HUES6 (cell line): Measurements from ENCODE around the gene MID1.
A peak's percentile ranks its signal among the peaks of the same experiment; 100 is the strongest.
"Not testable (repeated sequence)": the region's sequence is repeated elsewhere in the genome, so short reads cannot be mapped to it uniquely, and the experiment has no call there.

ENCODE experiments used
- H3K27ac ChIP-seq: 2 replicates; pipeline ENCODE4 v1.7.0; 2013; ENCODE audit warnings: low read depth, mild to moderate bottlenecking, low read length, inconsistent platforms
- H3K27me3 ChIP-seq: 2 replicates; pipeline ENCODE4 v1.6.1; 2013; ENCODE audit warnings: low read length; ENCODE audit not compliant: control insufficient read depth, insufficient read depth
- H3K36me3 ChIP-seq: 2 replicates; pipeline ENCODE4 v1.6.1; 2013; ENCODE audit warnings: low read length; ENCODE audit not compliant: control insufficient read depth, insufficient read depth
- H3K4me1 ChIP-seq: 2 replicates; pipeline ENCODE4 v1.6.1; 2013; ENCODE audit warnings: low read length; ENCODE audit not compliant: control insufficient read depth, insufficient read depth
- H3K4me3 ChIP-seq: 2 replicates; pipeline ENCODE4 v1.5.1; 2013; ENCODE audit warnings: low read depth, low read length
- H3K9ac ChIP-seq: one replicate; pipeline ENCODE4 v1.6.1; 2013; ENCODE audit warnings: mild to moderate bottlenecking, low read length
- H3K9me3 ChIP-seq: 2 replicates; pipeline ENCODE4 v1.6.1; 2013; ENCODE audit warnings: low read depth, low read length; ENCODE audit not compliant: control insufficient read depth, insufficient read depth

The MID1 gene

GRCh38 chrX:10597871-10598270 is 22.5 kb downstream of the MID1 start:
- Histone ChIP-seq H3K9me3 (no peaks in the 10 kb centered on the region), H3K36me3 (no peaks in the 10 kb centered on the region), H3K9ac (no peak overlapping the region), H3K4me3 (no peak overlapping the region), H3K4me1 (peaks cover 41% of the 10 kb centered on the region), H3K27me3 (no peaks in the 10 kb centered on the region), H3K27ac (no peak overlapping the region)

GRCh38 chrX:10591363-10592335 is 28.7 kb downstream of the MID1 start:
- Histone ChIP-seq H3K9me3 (no peaks in the 10 kb centered on the region), H3K4me1 (peaks cover 39% of the 10 kb centered on the region), H3K27ac (peak overlapping the region; percentile 82; the same call in 1 of the 2 replicates), H3K9ac (no peak overlapping the region), H3K27me3 (no peaks in the 10 kb centered on the region), H3K4me3 (no peak overlapping the region), H3K36me3 (no peaks in the 10 kb centered on the region)

GRCh38 chrX:10589787-10590186 is 30.6 kb downstream of the MID1 start:
- H3K27me3 ChIP-seq = not testable (repeated sequence)

GRCh38 chrX:10589098-10589497 is 31.3 kb downstream of the MID1 start:
- peaks cover 39% of the 10 kb centered on the region for H3K4me1 ChIP-seq
- peak overlapping the region; percentile 75 for H3K9ac ChIP-seq
- H3K9me3 ChIP-seq = peaks cover 7% of the 10 kb centered on the region; the same call in 1 of the 2 replicates
- peak overlapping the region; percentile 33; the same call in 1 of the 2 replicates for H3K4me3 ChIP-seq
- peak overlapping the region; percentile 63; the same call in 1 of the 2 replicates for H3K27ac ChIP-seq
- H3K27me3 ChIP-seq = no peaks in the 10 kb centered on the region
- H3K36me3 ChIP-seq = peaks cover 8% of the 10 kb centered on the region; the same call in 1 of the 2 replicates

More at GRCh38 chrX:10589787-10590186, 30.6 kb downstream of the MID1 start:
- Histone ChIP-seq H3K27ac (peak overlapping the region; percentile 63; the same call in 1 of the 2 replicates), H3K4me1 (peaks cover 39% of the 10 kb centered on the region), H3K9ac (peak overlapping the region; percentile 75)
- H3K9me3 ChIP-seq, H3K4me3 ChIP-seq, H3K36me3 ChIP-seq: not testable (repeated sequence)

- H3K4me1 ChIP-seq = peaks cover 26% of the 10 kb centered on the region
- not testable (repeated sequence) for H3K9me3 ChIP-seq, H3K9ac ChIP-seq, H3K27ac ChIP-seq, H3K4me3 ChIP-seq, H3K27me3 ChIP-seq
- peaks cover 13% of the 10 kb centered on the region; the same call in 1 of the 2 replicates for H3K36me3 ChIP-seq
Observed at GRCh38 chrX:10584882-10585281, 35.5 kb downstream of the MID1 start.

- Histone ChIP-seq H3K4me1 (peaks cover 31% of the 10 kb centered on the region), H3K27ac (no peak overlapping the region), H3K36me3 (peaks cover 13% of the 10 kb centered on the region; the same call in 1 of the 2 replicates), H3K27me3 (no peaks in the 10 kb centered on the region; the same call in 1 of the 2 replicates), H3K9ac (no peak overlapping the region), H3K4me3 (no peak overlapping the region), H3K9me3 (peaks cover 9% of the 10 kb centered on the region; the same call in 1 of the 2 replicates)
Observed at GRCh38 chrX:10582945-10583344, 37.4 kb downstream of the MID1 start.

- H3K9ac ChIP-seq = no peak overlapping the region
Observed at GRCh38 chrX:10582215-10582733, 38.1 kb downstream of the MID1 start.

GRCh38 chrX:10579112-10580011 is 41.0 kb downstream of the MID1 start:
- H3K36me3 ChIP-seq = peaks cover 13% of the 10 kb centered on the region; the same call in 1 of the 2 replicates
- peak overlapping the region; percentile 10 for H3K9ac ChIP-seq
- peaks cover 37% of the 10 kb centered on the region for H3K4me1 ChIP-seq
- H3K4me3 ChIP-seq = no peak overlapping the region
- peak overlapping the region; percentile 16; the same call in 1 of the 2 replicates for H3K27ac ChIP-seq
- H3K9me3 ChIP-seq = peaks cover 10% of the 10 kb centered on the region
- H3K27me3 ChIP-seq = no peaks in the 10 kb centered on the region; the same call in 1 of the 2 replicates

More at GRCh38 chrX:10582215-10582733, 38.1 kb downstream of the MID1 start:
- Histone ChIP-seq H3K27ac (no peak overlapping the region), H3K27me3 (no peaks in the 10 kb centered on the region; the same call in 1 of the 2 replicates), H3K9me3 (peaks cover 9% of the 10 kb centered on the region; the same call in 1 of the 2 replicates), H3K4me1 (peaks cover 34% of the 10 kb centered on the region), H3K4me3 (no peak overlapping the region), H3K36me3 (peaks cover 13% of the 10 kb centered on the region; the same call in 1 of the 2 replicates)

- Histone ChIP-seq H3K36me3 (peaks cover 11% of the 10 kb centered on the region; the same call in 1 of the 2 replicates), H3K27ac (no peak overlapping the region), H3K27me3 (no peaks in the 10 kb centered on the region; the same call in 1 of the 2 replicates), H3K9ac (no peak overlapping the region), H3K4me3 (no peak overlapping the region), H3K4me1 (peaks cover 37% of the 10 kb centered on the region), H3K9me3 (peaks cover 14% of the 10 kb centered on the region)
Observed at GRCh38 chrX:10578527-10578926, 41.9 kb downstream of the MID1 start.

GRCh38 chrX:10577853-10578252 is 42.5 kb downstream of the MID1 start:
- Histone ChIP-seq H3K9me3 (peaks cover 17% of the 10 kb centered on the region), H3K9ac (no peak overlapping the region), H3K27me3 (no peaks in the 10 kb centered on the region; the same call in 1 of the 2 replicates), H3K27ac (no peak overlapping the region), H3K4me3 (no peak overlapping the region), H3K36me3 (peaks cover 12% of the 10 kb centered on the region; the same call in 1 of the 2 replicates), H3K4me1 (peaks cover 37% of the 10 kb centered on the region)
